Hepatocyte (in vitro differentiated cells): ENCODE measurements around the gene RABGAP1.

Experiments used
- EZH2 ChIP-seq: fragments of 200-600 bp; sonication (generic); IDR thresholded peaks from 2 replicates; pipeline ENCODE4 v1.6.1; 2016; ENCODE audit warnings: antibody characterized with exemption, mild to moderate bottlenecking, borderline replicate concordance
- EZH2phosphoT487 ChIP-seq: fragments of 200-600 bp; sonication (generic); IDR thresholded peaks from one replicate; pipeline ENCODE4 v1.6.1; 2018; ENCODE audit warnings: antibody characterized with exemption, mild to moderate bottlenecking, low read depth, moderate library complexity; ENCODE audit not compliant: unreplicated experiment, severe bottlenecking
- TF ChIP-seq, protein P1 (sequence below): fragments of 200-600 bp; sonication (generic); IDR thresholded peaks from 2 replicates; pipeline ENCODE4 v1.5.1; 2016; ENCODE audit warnings: antibody characterized with exemption, mild to moderate bottlenecking; ENCODE audit not compliant: poor library complexity

DNA sequence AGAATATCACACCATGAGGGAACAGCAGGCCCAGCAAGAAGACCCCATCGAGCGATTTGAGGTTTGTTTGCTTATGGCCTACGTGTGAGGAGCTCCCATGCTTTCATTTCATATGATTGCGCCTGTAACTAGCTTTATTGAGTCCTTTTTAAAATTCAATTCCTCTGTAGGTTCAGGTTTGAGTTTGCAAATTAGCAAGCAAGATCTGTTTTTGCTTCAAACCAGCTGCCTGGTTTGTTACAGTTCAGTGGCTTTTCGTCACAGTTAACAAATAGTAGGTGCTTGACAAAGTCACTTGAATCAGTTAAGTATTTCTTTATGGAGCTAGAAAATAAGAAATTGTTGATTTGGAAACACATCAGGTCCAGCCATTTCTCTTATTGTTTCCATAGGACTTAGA lies 149.0 kb downstream of the RABGAP1 start:
- TF ChIP-seq, protein P1, sequence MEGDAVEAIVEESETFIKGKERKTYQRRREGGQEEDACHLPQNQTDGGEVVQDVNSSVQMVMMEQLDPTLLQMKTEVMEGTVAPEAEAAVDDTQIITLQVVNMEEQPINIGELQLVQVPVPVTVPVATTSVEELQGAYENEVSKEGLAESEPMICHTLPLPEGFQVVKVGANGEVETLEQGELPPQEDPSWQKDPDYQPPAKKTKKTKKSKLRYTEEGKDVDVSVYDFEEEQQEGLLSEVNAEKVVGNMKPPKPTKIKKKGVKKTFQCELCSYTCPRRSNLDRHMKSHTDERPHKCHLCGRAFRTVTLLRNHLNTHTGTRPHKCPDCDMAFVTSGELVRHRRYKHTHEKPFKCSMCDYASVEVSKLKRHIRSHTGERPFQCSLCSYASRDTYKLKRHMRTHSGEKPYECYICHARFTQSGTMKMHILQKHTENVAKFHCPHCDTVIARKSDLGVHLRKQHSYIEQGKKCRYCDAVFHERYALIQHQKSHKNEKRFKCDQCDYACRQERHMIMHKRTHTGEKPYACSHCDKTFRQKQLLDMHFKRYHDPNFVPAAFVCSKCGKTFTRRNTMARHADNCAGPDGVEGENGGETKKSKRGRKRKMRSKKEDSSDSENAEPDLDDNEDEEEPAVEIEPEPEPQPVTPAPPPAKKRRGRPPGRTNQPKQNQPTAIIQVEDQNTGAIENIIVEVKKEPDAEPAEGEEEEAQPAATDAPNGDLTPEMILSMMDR, result no peak
- TF ChIP-seq EZH2phosphoT487, result no peak
- TF ChIP-seq EZH2, result no peak
